Ishikawa (cell line): ENCODE measurements around the gene KDM2B.

ENCODE experiments used
- CEBPB ChIP-seq: IDR thresholded peaks from 2 replicates; pipeline ENCODE4 v1.6.1; 2012
- CREB1 ChIP-seq: IDR thresholded peaks from 2 replicates; pipeline ENCODE4 v1.6.1; 2012; ENCODE audit warnings: low read depth
- EGR1 ChIP-seq: IDR thresholded peaks from 2 replicates; pipeline ENCODE4 v1.6.1; 2012
- EP300 ChIP-seq: IDR thresholded peaks from 2 replicates; pipeline ENCODE4 v1.6.1; 2012; ENCODE audit warnings: borderline replicate concordance
- FOXM1 ChIP-seq: IDR thresholded peaks from 2 replicates; pipeline ENCODE4 v1.6.1; 2012; ENCODE audit warnings: low read depth, borderline replicate concordance
- MAX ChIP-seq: IDR thresholded peaks from 2 replicates; pipeline ENCODE4 v1.6.1; 2012
- NFIC ChIP-seq: IDR thresholded peaks from 2 replicates; pipeline ENCODE4 v1.6.1; 2012
- RAD21 ChIP-seq: IDR thresholded peaks from 2 replicates; pipeline ENCODE4 v1.6.1; 2012; ENCODE audit warnings: low read depth
- REST ChIP-seq: IDR thresholded peaks from 2 replicates; pipeline ENCODE4 v1.6.1; 2012; ENCODE audit warnings: low read depth, mild to moderate bottlenecking
- TAF1 ChIP-seq: IDR thresholded peaks from 2 replicates; pipeline ENCODE4 v1.6.1; 2012; ENCODE audit warnings: low read depth, mild to moderate bottlenecking
- TCF12 ChIP-seq: IDR thresholded peaks from 2 replicates; pipeline ENCODE4 v1.6.1; 2012; ENCODE audit warnings: low read depth
- TEAD4 ChIP-seq: IDR thresholded peaks from 2 replicates; pipeline ENCODE4 v1.6.1; 2012
- YY1 ChIP-seq: IDR thresholded peaks from 2 replicates; pipeline ENCODE4 v1.6.1; 2012; ENCODE audit warnings: low read depth
- ZBTB7A ChIP-seq: IDR thresholded peaks from 2 replicates; pipeline ENCODE4 v1.6.1; 2012; ENCODE audit warnings: low read depth
- TF ChIP-seq, protein P1 (sequence below): IDR thresholded peaks from 2 replicates; pipeline ENCODE4 v1.6.1; 2012

KDM2B gene

GRCh38 chr12:121490401-121491281, 90.2 kb downstream of the KDM2B start:
- TF ChIP-seq TEAD4, result no peak

- TF ChIP-seq ZBTB7A (no peak), REST (no peak), EP300 (no peak), TCF12 (no peak), TAF1 (no peak), FOXM1 (no peak)
Measured at GRCh38 chr12:121489874-121490273, 90.9 kb downstream of the KDM2B start.

DNA sequence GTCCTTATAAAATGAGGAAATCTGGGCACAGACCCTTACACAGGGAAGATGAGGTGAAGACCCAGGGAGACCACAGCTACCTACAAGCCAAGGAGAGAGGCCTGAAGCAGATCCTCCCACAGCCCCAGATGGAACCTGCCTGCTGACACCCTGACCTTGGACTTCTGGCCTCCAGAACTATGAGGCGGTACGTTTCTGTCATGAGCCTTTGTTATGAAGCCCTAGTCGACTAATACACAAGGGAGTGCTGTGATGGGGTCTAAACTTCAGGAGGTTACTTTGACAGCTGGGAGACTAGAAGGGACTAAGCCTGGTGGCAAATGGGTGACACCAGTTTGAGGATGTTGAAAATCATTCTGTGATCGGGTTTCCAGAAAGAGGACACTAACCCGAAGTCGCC, 95.9 kb downstream of the KDM2B start:
- TF ChIP-seq EP300, result no peak
- no peak for TF ChIP-seq TCF12
- TF ChIP-seq YY1, result no peak
- TF ChIP-seq CEBPB, result no peak
- TF ChIP-seq EGR1, result no peak
- no peak for TF ChIP-seq MAX
- no peak for TF ChIP-seq ZBTB7A
- no peak for TF ChIP-seq RAD21
- no peak for TF ChIP-seq TEAD4
- TF ChIP-seq CREB1, result no peak
- TF ChIP-seq REST, result no peak
- no peak for TF ChIP-seq FOXM1
- TF ChIP-seq, protein P1, sequence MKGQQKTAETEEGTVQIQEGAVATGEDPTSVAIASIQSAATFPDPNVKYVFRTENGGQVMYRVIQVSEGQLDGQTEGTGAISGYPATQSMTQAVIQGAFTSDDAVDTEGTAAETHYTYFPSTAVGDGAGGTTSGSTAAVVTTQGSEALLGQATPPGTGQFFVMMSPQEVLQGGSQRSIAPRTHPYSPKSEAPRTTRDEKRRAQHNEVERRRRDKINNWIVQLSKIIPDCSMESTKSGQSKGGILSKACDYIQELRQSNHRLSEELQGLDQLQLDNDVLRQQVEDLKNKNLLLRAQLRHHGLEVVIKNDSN, result no peak
- no peak for TF ChIP-seq TAF1
- no peak for TF ChIP-seq NFIC

DNA sequence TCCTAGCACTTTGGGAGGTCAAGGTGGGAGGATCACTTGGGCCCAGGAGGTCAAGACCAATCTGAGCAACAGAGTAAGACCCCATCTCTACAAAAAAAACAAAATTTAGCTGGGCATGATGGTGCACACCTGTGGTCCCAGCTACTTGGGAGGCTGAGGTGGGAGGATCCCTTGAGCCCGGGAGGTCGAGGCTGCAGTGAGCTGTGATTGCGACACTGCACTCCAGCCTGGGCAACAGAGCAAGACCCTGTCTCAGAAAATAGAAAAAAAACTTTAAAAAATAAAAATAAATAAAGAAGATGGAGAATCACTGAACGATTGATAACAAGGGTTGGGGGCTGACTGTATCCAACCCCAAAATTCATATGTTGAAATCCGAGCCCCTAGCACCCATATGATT, 96.3 kb downstream of the KDM2B start:
- peak; percentile 36; the same call in 1 of the 2 replicates for TF ChIP-seq CEBPB

- TF ChIP-seq TCF12 (no peak), TEAD4 (no peak), FOXM1 (no peak), CEBPB (no peak), RAD21 (no peak), MAX (no peak), REST (no peak), EGR1 (no peak), CREB1 (no peak), ZBTB7A (no peak), EP300 (no peak), YY1 (no peak), TAF1 (no peak), NFIC (no peak)
- TF ChIP-seq, protein P1, result no peak
Measured at GRCh38 chr12:121483949-121484348, 96.9 kb downstream of the KDM2B start.
